Fibroblast of skin of back (primary cell): ENCODE measurements around the gene COL4A2.
"Not testable (repeated sequence)": the region's sequence is repeated elsewhere in the genome, so short reads cannot be mapped to it uniquely, and the experiment has no call there.

Experiments
- DNase-seq: peaks from one replicate; pipeline ENCODE4 v3.0.0-alpha.2; 2013

COL4A2 gene

DNA sequence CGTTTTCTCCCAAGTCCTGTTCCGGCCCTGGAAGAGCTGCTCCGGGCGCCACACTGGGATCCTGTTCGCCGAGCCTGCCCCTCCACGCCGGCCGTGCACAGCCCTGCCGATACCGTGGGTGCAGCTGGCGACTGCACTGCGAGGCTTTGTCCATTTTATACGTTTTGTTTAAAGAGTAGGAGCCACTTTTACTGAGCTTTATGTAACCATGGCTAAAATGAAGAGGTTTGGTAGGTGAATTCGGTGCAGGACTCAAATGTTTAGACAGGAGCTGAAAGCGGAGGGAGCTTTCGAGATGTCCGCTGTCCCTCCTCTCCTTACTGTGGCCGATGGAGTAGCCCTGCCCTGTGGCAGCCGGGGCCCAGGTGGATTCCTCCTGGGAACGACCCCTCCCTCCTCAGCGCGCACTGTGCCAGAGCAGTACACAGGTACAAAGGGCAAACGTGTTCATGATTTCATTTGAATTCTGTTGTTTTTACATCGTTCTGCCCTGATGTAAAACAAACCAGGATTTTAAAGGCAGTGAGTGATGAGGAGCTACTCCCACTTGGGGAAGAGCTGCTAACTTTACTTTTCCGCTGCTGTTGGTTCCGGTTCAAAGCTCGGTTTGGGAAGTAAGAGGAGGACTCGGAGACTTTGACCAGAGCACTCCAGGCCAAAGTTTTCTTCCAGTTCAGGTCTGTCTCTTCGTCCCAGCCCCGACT is 1.7 kb downstream of the COL4A2 start:
- no peak for DNase-seq

DNA sequence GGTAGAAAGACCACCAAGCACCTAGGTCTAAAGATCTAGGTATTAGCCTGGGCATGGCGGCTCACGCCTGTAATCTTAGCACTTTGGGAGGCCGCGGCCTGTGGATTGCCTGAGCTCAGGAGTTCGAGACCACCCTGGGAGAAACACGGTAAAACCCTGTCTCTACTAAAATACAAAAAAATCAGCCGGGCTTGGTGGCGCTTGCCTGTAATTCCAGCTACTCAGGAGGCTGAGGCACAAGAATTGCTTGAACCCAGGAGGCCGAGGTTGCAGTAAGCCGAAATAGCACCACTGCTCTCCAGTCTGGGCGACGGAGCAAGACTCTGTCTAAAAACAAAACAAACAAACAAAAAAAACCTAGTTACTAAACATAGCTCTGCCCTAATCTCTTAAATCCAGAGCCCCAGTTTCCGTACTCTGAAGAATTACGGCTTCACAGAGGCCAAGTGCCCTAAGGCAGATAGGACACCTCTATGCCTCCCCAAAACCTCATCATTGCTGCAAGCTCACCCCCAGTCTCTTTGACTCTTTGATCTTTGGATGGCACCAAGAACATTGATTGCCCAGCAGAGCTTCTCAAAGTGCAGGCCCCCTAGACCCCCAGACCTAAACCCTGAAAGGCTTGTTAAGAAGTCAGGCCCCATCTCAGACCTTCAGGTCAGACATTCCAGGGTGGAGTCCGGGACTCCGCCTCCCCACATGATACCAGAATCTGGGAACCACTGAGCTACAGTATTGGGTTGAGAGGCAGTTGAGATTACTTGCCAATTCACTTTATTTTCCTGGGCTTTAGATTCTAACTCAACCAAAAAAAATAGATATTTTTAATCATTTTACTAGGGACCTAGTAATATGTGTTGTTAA is 2.8 kb downstream of the COL4A2 start:
- DNase-seq = no peak

DNA sequence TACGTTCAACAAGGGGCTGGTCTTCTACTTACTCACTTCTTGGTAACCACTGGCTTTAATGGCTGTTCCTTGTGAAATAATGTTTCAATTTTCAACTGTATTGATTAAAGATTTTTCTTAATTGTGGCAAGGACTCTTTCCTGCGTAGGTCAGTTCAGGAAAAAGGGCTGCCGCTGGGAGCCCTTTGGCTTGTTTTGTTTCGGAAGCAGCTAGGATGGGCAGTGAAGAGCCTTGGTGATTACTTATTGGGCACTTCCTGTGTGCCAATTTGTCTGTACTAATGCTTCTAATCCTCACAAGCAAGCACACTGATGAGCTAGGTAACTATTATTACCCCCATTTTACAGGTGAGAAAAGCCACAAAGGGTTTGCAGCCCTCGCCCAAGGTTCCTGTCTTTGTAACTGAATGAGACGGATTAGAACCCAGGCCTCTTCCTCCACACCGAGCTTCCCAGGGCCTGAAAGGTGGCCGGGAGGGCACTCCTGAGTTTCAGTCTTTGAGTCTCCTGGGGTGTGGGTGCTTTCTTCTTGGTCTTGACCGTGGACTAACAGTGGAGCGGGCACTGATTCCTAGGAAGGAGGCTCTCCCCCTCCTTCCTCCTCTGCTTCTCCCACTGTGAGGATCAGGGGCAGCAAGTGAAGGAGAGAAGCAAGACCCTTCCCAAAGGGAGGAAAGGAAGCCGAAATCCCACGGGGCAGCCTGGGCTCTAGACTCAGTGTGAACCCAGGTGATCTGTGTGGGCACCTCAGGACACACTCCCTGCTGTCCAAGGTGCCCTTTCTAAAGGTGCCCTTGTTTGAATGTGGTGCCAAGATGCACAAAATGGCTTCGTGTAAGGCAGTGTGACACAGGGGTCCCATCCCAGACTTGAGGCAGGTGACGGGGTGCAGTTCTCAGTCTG is 3.7 kb downstream of the COL4A2 start:
- DNase-seq = no peak

DNA sequence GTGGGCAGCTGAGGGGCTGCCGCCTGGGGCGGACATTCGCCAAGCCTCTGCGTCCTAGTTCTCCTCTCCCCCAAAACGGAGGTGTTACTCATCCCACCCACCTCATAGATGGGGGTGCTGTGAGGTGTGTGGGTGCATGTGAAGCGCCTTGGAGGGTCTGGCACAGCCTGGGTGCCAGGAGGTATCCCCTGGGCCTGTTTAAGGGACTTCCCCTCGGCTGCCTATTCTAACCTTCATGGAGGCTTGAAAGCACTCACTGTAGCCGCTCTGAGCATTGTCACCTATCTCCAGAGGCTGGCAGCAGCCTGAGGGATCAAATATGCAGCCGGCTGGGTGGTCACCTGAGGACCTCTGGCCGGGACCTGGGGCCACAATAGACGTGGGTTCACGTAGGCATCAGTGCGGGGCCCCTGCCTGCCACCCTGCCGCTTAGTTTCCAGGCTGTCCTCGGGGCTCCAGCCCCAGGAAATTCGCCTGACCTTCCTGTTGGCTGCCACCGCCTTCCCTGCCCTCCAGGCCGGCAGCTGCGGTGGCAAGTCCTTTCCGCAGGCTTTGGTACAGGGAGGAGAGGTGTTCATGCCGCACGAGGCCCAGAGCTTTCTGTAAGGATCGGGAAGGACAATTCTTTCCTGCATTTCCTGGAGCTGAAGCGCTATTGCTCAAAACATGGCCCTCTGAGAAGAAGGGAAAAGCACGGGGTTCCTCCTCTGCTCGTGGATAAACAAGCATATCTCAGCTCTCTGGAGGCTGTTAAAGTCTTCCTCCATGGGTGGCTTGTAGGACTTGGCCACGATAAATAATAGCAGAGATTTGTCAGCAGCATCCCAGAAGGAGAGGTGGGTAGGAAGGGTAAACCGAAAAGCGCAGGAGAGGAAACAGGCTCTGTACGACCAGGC is 4.6 kb downstream of the COL4A2 start:
- no peak for DNase-seq

DNA sequence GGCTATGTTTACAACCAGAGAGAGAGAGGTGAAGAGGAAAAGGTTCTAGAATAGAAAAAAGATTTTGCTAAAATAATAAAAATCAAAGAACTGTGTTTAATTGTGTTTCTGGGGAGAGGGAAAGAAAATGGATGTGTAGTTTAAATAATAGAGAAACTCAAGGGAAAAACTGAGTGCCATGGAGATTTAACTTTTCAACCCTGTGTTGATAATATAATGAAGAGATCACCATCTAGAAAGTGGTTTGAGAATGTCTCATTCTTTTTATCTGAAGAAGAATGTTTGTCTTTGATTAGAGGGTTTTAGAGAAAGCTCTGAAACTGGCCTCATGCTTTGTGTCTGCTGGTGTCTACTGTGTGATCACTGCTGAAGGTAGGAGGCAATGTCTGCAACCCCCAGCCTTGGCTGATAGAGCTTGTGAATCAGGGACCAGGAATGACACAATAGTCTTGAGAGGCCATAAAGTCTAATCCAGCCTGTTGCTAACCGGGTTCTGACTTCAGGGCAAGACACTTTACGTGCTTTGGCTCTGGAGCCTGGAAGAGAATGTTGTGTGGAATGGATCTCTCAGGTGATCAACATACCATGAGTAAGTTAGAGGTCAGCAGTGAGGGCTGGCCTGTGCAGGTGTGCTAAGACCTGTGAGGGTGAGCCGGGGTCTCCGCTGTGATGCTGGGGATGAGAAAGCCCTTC is 5.4 kb downstream of the COL4A2 start:
- peak; percentile 96 for DNase-seq

DNA sequence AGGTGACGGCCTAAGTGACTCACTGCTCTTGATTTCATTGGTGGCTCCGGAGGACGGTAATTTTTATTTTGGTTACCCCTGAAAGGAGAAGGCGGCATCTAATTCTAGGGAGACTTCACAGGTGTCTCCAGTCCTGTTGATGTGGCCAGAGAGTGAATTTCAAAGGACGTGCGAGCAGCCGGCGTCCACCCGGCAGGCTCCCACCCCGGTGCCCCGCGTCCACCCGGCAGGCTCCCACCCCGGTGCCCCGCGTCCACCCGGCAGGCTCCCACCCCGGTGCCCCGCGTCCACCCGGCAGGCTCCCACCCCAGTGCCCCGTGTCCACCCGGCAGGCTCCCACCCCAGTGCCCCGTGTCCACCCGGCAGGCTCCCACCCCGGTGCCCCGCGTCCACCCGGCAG is 6.2 kb downstream of the COL4A2 start:
- not testable (repeated sequence) for DNase-seq

DNA sequence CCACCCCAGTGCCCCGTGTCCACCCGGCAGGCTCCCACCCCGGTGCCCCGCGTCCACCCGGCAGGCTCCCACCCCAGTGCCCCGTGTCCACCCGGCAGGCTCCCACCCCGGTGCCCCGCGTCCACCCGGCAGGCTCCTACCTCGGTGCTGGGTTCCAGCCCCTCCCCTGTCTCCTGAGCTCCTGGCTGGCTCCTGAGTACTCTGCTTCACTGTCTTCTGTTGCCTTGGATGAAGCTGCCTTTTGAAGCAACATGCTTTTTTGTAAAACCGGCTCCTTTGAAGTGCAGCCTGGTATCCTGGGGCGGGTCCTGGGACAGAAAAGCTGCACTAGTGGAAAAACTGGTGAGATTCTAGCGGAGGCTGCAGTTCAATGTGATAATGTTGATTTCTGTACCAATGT is 6.6 kb downstream of the COL4A2 start:
- not testable (repeated sequence) for DNase-seq

DNA sequence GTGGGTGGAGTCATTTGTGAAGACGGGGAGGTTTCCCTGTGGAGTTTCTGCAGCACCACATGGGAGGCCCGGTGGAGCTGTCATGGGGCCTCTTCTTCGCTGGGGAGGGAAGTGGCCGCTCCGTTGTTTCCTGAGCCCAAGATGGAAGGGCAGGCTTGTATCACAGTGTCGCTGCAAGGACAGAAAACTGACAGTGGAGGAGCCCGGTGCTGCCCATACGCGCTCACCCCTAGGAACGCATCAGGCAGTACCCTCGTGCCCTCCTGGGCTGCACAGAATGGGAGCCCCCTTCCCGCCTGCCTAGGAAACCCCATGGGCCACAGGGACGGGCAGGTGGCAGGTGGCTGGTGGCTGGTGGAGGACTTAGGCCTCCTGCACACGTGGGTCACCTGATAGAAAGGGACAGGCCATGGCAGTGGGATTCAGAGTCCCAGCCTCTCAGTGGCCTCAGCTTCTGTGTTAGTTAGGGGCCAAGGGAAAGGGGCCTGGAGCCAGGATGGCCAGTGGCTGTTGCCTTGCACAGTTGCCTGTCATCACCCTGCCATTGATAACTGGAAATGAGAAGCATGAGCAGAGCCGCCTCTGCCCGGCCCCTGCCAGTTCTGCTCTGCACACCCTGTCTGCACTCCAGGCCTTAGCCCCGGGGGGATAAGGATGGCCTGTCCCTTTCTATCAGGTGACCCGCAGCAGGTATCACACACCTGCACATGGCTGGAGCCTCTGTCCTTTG is 7.6 kb downstream of the COL4A2 start:
- DNase-seq = no peak

DNA sequence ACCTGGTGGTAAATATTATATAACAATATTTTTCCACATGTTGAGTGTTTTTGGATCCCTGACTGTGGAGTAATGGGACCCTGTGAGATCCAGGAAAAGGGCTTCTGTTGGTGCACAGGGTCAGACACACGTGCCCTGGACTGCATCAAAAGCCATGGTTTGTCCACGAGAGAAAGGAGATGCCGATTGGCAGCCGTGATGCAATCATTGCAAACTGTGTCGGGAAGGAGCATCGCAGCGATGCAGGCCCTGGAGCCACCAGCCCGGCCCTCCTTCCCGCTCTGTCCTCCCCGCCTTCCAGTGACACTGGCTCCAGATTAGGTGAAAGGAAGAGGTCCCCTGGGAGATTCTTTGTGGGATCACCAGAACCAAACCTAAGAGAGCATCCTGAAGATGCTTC is 9.1 kb downstream of the COL4A2 start:
- DNase-seq = no peak

DNA sequence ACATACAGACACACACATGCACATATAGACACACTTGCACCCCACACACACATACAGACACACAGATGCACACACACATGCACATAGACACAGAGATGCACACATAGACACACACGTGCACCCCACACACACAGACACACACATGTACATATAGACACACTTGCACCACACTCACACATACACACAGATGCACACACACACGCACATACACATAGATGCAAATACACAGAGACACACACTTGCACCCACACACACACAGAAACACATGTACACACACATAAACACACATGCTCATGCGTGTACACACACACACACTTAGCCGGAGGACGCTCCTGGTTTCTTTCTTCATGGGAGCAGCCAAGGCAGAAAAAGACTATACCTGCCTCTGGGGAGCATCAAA is 10.0 kb downstream of the COL4A2 start:
- no peak for DNase-seq

DNA sequence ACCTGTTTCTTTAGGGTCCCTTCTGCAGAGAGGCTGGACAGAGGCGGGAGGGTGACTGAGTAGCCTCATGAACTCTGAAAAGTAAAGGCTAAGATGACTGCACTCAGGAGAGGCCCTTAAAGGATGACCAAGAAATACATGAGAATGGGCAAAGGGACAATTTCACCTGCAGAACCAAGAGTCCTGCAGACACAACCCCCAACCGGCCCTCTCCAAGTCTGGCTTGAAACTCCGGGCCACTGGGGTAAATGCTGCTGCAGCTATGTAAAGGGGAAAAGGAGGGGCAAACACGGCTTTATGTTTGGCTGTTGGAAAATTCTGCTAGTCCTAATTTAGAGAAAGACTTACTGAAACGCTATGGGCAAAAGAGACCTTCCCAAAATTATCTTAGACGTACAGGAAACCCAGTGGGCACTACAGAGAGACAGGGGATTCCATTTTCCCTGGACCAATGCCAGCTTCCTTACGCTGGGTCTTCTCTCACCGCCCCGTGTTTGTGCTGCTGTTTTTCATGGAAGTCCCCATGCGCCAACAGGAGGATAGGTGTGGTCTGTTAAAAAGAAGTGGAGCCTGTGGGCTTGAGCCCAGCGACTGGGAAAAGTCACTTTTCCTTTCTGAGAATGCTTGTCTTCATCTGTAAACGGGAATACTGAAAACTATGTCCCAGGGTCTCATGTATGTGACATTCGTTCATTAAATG is 10.6 kb downstream of the COL4A2 start:
- DNase-seq = no peak

DNA sequence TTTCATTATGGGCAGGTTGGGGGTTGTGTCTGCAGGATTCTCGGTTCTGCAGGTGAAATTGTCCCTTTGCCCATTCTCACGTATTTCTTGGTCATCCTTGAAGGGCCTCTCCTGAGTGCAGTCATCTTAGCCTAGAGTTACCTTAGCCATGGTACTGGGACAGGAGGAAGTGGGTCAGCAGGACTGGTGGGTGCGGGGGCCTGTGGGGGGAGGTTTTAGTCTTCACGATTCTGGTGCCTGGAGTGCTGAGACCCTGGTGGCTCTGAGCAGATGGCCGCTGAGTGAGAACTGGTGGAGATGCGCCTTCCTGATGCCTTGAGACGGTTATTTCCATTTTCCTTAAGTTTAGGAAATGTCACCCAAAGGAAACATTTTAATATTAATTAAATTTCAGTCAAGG is 11.8 kb downstream of the COL4A2 start:
- no peak for DNase-seq

DNA sequence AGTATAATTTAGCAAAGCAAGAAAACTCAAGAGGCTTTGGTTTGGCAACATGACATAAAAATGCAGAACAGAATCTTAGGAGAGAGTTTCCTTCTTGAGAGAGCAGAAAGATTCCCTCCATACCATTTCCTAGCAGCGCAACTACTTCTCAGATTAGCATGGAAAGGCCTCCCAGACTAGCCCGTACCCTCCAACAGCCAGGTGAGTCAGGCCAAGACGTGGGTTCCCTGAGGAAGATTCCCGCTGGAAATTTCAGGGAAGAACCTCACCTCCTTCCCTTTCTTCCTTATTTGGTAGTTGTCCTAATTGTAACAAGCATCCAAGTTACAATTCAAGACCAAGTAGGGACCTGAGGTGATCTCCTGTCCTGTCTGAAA is 12.3 kb downstream of the COL4A2 start:
- DNase-seq = no peak

DNA sequence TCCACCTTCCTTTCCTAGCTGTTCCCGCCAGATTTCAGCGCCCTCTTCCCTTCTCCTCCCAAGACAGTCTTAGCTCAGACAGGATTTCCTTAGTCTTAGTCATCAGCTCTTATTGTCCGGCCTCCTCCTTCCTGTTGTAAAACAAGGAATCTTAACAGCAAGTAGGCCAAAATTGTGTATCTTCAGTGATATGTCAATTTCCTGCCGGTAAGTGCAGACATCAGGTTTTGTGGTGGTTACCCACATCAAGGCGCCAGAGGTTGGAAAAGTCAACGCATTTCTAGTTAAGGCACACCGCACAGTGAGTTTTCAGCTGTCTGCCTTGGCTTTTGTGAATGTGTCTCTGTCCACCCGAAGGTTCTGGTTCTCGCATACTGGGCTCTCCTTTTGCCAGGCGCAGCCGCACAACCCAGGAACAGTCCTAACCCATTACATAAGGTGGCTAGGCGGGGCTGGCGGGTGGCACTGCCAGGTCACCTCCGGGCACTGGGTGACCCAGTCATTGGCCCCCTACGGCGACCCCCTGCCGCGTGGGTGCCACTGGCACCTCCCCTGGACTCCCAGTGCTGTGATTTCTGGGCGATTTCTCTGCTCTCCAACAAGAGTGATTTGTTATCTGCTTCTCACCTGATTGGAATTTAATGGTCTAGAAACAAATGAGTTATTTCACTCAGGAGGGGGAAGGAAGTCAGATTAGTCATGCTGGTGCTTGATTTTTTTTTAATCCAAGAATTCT is 12.9 kb downstream of the COL4A2 start:
- DNase-seq = peak; percentile 90

DNA sequence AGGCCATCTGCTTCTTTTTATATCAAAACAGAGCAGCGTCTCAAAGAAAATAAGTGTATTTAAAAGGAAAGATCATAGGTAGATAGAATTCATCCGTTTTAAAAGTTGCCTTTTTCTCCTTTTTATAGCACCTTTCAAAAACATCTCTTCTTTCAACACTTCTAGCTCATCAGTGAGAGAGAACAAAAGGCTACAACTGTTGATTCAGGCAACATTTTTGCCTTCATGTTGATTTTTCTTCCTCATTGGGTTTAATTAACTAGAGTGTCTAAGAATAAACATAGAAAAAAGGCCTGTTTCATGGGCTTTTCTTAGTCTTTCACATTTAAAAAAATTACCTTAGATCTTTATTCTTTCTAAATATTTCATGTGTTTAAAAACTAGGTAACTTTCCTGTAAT is 13.6 kb downstream of the COL4A2 start:
- DNase-seq = no peak

DNA sequence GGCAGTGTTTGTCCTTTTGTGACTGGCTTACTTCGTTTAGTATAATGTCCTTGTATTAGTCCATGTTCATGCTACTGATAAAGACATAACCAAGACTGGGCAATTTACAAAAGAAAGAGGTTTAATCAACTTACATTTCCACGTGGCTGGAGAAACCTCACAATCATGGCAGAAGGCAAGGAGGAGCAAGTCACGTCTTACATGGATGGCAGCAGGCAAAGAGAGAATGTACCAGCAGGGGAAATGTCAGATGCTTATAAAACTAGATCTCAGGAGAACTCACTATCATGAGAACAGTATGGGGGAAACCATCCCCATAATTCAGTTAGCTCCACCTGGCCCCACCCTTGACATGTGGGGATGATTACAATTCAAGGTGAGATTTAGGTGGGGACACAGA is 14.5 kb downstream of the COL4A2 start:
- not testable (repeated sequence) for DNase-seq

DNA sequence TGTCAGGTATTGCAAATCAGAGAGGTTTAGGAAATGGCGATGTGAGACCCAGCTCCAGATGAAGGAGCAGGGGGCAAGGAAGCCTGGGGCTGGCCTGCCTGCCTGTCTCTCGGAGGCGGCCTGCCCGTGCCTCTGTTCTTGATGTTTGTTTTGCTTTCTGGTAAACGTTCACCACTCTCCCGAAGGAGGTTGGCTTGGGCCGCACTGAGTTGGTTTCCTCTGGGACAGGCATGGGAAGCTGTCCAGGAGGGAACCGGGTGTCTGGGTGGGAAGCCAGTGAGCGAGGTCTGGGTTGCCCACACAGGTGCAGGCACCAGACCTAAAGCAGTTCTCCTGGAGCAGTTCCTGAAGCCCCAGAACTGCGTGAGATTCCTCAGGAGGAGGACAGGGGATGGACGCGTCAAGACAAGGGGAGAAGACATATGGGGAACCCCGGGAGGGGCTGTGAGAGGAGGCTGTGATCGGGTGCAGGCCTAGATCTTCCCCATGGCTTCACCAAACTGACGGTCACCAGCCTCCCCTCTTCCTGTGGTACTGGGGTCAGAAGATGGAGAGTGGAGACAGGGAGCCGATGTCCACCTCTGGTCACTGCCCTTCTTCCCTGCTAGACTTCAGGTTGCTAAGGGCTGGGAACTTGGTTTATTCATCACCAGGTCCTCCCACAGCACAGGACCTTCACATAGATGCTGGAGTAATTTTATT is 15.2 kb downstream of the COL4A2 start:
- no peak for DNase-seq

DNA sequence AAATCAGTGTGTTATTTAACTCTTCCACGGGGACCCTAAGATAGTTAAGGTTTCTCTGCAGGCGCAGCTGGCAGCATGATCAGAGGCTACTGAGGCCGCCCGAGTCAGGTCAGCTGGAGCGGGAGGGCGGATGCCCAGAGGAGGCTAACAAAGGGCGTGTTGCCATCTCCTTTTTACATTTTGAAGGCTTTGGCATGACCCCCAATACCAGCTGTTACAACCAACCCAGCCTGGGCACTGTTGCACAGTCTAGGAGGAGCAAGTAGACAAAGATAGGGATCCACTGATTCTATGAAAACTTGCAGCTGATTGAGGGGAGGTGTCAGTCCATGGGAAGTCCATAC is 15.7 kb downstream of the COL4A2 start:
- no peak for DNase-seq
